HG02885 (cell line): ENCODE results near the gene PCBP4.

Experiments used
- ATAC-seq: cut with Tn5 transposase; IDR thresholded peaks from one replicate; pipeline ENCODE4 v1.9.1; 2021; ENCODE audit warnings: mild to moderate bottlenecking; ENCODE audit not compliant: unreplicated experiment, poor library complexity

The PCBP4 gene

DNA sequence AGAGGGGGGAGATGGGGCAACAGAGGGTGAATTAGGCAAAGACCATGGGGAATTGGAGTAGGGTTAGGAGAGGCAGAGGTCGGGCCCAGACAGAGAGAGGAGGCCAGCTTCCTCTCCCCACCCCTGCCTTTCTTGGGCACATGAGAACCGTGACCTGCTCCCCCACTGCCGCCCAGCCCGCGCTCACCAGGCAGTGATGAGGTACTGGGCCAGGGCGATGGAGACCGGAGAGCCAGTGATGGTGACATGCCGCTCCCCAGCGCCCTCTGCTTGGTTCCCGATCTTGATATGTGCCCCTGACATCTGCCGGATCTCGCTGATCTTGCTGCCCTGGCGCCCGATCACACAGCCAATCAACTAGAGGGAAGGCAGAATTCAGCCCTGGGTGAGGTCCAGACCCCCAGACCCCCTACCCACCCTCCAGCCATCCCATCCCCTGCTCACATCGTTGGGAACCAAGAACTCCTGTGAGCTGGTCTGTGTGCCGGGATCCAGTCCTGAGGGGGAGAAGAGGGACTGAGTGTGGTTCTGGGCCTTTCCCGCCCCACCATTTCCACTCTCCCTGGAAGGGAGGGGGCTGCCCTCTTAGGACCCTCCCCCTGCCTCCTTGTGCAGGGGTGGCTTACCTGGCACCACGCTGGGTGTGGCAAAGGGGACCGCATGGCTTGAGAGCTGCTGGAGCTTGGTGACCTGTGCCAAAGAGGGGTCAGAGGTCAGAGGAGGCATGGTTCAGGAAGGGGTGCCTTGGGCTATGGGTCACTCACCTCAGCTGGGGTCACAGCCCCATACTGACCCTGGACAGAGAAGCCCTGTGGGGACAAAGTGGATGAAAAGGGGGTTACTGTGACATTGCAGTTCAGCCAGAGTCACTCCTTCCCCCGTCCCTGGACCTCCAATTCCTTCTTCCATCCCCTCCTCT, 8.4 kb downstream of the PCBP4 start:
- no peak for ATAC-seq

DNA sequence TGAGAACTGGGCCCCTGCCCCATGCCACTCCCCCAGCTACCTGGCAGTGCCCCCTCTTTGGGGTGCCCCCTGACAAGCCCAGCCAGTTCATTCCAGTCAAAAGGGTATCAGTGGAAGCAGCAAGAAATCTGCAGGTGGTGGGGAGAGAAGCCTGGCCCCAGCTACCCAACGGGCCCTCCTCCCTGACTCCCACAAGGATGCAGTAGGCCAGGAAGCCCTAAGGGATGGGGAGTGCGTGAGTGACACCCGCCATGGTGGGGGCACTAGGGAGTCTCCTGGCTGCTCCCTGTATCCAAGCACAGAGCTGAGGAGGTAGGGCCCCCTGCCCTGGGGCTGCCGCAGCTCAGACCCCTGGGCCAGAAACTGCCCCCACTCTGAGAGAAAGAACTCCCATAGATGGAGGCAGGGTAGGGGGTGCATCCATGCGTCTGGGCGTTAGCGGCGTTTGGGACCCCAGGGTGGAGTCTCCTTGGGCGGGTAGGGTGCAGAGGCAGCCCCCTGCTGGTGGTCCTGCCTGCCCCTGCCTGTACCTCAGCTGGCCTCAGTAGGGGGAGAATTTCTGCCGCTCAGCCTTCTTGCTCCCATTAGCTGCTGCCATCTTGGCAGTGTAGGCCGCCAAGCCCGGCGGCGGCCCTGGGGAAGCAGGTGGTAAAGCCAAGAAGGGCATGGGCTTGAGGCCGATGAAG, 9.6 kb downstream of the PCBP4 start:
- no peak for ATAC-seq

DNA sequence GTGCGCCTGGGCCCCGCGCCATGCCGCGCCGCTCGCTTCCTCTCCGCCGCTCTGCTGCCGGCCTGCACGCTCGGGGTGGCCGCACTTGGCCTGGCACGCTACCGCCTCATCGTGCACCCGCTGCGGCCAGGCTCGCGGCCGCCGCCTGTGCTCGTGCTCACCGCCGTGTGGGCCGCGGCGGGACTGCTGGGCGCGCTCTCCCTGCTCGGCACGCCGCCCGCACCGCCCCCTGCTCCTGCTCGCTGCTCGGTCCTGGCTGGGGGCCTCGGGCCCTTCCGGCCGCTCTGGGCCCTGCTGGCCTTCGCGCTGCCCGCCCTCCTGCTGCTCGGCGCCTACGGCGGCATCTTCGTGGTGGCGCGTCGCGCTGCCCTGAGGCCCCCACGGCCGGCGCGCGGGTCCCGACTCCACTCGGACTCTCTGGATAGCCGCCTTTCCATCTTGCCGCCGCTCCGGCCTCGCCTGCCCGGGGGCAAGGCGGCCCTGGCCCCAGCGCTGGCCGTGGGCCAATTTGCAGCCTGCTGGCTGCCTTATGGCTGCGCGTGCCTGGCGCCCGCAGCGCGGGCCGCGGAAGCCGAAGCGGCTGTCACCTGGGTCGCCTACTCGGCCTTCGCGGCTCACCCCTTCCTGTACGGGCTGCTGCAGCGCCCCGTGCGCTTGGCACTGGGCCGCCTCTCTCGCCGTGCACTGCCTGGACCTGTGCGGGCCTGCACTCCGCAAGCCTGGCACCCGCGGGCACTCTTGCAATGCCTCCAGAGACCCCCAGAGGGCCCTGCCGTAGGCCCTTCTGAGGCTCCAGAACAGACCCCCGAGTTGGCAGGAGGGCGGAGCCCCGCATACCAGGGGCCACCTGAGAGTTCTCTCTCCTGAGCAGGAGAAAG, 11.1 kb downstream of the PCBP4 start:
- no peak for ATAC-seq

DNA sequence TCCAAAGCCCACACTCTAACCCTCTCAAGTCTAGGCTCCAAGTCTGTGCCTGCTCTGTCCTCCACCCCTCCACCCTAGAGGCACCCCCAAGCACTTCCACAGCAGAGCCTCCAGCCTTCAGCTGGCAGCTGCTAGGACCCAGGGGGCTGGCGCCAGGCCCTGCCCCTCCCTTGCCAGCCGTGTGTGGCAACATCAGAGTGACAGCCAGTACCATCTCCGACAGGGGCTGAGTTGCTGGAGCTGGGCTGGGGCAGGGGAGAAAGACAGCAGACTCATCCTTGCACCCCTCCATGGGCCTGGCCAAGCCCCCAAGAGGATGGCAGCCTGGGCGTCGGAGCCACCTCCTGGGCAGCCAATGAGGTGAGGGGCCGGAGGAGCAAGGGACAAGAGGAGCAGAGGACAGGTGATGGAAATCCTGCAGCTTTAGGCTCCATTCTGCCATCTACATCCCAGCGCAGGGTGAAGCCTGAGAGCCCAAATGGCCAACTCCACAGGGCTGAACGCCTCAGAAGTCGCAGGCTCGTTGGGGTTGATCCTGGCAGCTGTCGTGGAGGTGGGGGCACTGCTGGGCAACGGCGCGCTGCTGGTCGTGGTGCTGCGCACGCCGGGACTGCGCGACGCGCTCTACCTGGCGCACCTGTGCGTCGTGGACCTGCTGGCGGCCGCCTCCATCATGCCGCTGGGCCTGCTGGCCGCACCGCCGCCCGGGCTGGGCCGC, 11.9 kb downstream of the PCBP4 start, which contains the start of gene GPR62:
TSS of gene GPR62 (plus strand) at position 207 of the 718 bp plus-strand sequence. CDS start at position 479, 272 bp downstream.
- ATAC-seq = no peak

DNA sequence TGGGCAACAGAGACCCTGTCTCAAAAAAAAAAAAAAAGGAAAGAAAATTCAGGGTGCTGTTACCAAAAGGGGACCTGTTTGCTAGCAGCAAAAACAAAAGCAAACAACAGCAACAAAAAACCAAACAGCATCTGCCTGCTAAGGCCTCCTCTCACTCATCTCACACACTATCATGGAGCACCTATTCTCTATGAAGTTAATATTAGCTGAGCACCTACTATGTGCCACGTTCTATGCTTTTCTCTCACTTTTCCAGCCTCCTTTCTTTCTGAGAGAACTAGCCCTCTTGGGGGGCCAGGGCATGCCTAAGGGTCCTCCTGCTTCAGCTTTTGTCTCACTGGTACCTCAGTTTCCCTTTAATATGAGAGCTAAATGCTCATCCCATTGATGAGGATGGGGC, 12.5 kb downstream of the PCBP4 start:
- ATAC-seq = no peak

DNA sequence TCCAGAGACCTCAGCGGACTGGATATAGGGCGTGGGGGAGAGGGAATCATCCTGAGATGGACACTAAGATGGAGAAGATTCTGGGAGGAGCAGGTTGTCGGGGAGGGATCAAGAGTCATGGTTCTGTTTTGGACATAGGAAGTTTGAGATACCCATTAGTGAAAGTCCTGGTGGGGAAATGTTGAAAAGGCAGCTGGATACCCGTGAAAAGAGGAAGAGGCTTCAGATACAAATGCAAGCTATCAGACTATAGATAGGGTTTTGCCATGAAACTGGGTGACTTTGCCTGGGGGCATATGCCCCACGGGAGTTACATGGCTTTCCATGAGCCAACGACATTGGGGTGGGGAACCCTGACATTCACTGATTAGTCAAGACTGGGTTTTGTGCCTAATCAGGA, 13.1 kb downstream of the PCBP4 start:
- ATAC-seq = no peak

DNA sequence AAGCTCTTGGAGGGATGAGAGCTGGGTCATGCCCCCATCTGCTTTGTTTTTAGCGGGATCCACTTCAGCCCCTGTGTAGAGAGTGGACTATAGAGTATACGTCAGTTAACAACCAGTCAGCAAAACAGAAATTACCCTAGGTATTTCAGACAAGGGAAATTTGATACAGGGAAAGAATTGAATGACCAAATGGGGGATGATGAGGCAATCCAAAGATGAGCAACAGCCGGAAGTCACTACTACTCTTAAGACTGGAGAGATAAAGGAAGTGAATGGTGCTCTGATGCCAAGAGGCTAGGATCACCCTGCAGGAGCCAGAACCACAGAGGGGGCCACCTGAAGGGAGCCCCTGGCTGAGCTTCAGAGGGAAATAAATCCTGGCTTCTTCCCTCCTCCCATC, 13.8 kb downstream of the PCBP4 start:
- no peak for ATAC-seq

DNA sequence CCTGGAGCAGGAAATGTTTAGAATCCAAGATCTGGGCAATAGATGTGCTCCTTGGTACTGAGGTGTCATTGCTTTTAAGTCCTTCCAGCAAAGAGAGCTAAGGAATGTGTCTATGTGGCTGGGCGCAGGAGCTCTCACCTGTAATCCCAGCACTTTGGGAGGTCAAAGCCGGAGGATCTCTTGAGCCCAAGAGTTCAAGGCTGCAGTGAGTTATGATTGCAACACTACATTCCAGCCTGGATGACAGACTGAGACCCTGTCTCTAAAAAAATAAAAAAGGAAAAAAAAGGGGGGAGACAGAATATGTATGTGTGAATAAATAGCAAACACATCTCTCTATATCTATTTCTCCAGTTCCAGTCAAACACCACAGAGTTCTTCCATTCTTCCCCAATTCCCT, 16.4 kb downstream of the PCBP4 start:
- no peak for ATAC-seq

DNA sequence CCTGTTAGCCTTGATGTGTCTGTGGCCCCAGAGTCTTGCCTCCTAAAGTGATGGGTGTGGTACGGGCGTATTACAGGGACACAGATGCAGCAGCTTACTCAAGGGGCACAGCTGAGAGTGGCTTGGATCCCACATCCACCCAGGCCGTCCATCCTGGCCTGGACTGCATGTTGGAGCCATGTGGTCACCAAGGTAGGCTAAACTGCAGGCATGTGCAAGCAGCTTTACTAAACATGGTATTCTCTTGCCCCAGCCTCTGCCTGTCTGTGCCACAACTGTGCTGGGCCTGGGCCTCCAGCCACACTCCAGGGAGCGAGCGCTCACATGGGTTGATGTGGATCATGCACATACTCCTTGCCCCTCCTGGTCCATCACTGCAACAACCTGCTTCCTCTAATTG, 18.1 kb downstream of the PCBP4 start:
- no peak for ATAC-seq

DNA sequence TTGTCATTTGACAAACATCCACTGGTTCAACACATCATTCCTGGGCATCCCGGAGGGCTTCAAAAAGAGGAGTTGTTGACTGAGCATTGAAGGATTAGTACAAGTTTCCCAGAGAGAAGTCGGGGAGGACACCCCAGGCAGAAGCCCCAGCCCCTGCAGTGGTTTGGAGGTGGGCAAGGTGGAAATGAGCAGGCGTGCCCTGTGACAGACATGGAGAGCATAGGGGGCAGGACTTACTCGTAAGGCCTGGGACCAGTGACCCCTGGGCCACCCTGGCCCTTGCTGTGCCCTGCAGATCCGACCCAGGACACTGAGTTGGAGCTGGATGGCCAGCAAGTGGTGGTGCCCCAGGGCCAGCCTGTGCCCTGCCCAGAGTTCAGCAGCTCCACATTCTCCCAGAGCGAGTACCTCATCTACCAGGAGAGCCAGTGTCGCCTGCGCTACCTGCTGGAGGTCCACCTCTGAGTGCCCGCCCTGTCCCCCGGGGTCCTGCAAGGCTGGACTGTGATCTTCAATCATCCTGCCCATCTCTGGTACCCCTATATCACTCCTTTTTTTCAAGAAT, 19.2 kb downstream of the PCBP4 start:
- ATAC-seq = no peak

DNA sequence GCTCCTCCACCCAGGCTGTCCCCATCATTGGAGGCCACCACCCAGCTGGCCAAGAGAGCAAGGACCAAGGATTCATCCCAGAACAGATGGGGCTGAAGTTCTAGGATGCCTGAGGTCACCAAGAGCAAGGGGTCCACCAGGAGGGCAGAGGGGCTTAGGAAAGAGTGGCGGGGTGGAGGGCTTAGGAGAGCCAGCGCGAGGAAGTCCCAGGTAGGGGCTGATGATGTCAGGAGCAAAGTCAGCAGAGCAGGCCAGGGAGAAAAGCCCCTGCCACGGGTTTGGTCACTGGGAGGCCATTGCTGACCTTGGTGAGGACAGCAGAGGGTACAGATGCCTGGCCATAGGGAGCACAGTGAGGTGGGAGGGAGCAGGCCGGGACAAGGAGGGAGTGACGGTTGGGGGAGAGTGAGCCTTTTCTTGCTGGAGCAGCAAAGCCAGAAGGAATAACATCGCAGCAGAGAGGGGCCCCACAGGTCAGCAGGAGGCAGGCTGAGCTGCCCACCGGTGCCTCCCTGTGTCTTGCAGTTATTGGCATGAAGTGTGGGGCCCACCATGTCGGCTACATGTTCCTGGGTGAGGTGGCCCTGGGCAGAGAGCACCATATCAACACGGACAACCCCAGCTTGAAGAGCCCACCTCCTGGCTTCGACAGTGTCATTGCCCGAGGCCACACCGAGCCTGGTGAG, 19.9 kb downstream of the PCBP4 start:
- no peak for ATAC-seq

DNA sequence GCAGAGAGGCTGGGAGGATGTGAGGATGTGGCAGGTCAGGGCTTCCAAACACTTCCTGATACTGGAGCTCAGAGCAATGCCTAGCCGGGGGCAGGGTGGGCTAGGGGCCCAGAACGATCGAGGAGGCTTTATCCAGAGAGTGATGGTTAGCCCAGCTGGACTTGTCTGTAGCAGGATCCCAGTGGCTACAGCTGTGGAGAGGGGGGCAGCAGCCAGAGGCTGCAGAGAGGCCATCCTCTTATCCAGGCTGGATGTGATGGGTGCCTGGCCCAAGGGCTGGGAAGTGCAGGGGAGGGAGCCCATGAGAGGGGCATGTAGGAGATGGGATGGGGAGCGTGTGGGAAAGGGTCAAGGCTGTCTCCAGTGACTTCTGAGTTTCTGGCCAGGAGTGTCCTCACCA, 20.5 kb downstream of the PCBP4 start:
- no peak for ATAC-seq

DNA sequence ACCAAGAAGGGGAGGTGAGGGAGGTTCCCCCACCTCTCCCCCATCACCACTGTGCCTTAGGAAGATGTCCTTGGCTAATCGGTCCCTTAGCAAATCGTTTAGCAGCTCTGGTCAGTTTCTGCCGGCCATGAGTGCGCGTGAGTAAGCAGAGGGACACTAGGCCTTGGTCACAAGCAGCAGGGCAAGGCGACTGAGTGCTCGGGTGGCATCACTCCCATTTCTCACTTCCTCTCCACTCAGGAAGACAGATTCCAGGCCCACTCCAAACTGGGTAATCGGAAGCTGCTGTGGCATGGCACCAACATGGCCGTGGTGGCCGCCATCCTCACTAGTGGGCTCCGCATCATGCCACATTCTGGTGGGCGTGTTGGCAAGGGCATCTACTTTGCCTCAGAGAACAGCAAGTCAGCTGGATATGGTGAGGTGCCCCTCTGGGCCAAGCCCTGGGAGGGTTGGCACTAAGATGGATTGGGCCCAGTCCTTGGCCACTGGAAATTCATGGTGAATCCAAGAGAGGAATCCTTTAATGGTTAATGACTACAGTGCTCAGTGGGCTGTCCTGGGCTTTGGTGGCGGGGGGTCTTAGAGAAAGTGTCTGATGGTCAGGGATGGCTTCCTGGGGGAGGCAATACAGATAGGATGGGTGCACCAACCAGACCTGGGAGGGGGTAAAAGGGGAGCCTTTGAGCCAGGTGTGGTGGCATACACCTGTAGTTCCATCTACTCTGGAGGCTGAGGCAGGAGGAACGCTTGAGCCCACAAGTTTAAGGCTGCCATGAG, 21.1 kb downstream of the PCBP4 start:
- no peak for ATAC-seq

DNA sequence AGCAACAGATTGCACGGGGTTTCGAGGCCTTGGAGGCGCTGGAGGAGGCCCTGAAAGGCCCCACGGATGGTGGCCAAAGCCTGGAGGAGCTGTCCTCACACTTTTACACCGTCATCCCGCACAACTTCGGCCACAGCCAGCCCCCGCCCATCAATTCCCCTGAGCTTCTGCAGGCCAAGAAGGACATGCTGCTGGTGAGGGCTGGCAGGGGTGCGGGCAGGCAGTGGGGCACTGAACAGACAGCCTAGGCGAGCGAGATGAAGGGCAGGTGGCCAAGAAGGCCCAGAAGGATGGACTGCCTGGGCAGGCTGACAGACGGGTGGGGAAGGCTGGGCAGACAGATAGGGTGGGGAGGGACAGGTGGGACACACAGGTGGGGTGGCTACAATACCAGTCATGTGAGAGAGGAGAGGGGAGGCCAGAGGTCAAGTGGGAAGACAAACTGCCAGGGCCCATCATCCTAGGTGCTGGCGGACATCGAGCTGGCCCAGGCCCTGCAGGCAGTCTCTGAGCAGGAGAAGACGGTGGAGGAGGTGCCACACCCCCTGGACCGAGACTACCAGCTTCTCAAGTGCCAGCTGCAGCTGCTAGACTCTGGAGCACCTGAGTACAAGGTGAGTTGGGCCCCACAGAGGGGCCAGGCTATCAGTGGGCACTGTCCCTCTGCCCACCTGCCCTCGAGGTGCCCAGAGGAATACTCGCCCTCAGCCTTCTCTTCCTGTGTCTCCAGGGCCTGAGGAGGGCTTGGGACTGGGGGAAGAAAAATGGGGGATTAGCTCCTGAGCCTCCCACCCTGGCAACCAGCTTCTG, 22.0 kb downstream of the PCBP4 start:
- no peak for ATAC-seq

DNA sequence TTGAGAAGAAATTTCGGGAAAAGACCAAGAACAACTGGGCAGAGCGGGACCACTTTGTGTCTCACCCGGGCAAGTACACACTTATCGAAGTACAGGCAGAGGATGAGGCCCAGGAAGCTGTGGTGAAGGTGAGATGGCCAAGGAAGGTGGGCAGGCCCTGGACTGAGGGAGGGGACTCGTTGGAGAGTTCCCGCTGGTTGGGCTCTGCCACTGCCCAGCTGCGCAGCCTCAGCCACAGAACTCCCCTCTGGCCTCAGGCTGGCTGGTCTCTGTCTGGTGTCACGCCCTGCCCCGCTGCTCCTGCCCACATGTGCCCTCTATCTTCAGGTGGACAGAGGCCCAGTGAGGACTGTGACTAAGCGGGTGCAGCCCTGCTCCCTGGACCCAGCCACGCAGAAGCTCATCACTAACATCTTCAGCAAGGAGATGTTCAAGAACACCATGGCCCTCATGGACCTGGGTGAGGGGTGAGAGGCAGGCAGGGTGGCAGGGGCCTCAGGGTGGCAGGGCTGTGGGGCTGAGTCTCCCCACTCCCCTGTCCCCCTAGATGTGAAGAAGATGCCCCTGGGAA, 22.7 kb downstream of the PCBP4 start:
- no peak for ATAC-seq

DNA sequence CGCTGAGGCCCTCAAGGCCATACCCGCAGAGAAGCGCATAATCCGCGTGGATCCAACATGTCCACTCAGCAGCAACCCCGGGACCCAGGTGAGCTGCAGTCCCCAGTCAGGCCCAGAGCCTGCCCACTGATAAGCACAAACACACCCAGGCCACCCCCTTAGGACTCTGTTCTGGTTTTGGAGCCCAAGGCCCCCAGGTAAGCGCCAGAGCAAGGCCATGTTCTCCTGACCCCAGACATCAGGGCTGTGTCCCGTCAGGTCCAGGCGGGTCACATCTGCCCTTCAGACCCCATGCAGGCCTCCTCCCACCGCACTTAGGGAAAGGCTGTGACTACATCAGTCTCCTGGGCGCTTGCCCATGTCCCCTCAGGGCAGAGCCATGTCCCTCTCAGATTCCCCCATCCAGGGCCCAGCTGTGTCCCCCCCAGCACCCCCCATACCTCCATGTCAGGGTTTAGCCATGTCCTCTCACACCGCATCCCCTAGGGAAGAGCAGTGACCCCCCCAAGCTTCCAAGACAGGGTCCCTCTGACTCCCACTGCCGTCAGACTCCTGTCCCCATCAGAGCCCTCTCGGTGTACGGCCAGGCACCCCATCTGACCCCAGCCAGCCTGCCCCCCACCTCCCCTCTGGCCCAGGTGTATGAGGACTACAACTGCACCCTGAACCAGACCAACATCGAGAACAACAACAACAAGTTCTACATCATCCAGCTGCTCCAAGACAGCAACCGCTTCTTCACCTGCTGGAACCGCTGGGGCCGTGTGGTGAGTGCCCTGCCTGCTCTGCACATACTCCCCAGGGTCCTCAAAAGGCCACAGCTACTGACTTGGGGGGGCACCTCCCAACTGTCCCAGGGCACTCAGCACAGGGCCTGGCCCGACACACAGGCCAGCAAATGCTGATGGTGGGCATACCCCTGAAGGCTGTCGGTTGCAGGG, 23.5 kb downstream of the PCBP4 start:
- ATAC-seq = no peak
